Measurements from ENCODE around the gene PLEKHA7.

The PLEKHA7 gene

DNA sequence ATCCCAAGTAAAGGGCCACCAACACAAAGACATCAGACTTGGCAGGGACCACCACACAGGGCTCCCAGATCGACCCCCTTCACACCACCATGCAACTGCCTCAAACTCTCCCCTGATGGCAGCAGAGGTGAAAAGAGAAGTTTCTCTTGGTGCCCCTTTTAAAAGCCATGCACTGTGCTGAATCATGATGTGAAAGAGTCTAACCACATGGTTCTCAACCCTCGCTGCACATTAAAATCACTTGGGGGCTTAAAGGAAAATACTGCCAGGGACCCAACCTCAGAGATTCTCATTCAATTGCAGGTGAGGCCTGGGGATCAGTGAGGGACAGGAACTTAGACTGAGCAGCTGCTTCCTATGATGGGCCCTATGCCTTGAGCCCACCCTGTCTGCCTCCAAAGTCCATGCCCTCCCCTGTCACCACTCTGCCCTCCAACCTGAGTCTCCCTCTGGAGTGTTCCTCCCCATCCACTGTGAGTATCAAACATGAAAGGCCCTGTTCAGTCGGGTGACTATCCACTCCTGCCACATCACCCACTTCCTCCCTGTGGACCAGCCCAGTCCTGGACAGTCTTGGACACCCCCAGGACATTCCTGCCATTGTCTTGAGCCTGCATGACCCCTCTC, 40.8 kb downstream of the PLEKHA7 start:
- 71% methylated on average over 3 of the region's 3 CpGs for WGBS
- no peak for DNase-seq
- H3K14ac ChIP-seq (ENCODE audit: low read length in 2 of 2) = no peak overlapping the region

DNA sequence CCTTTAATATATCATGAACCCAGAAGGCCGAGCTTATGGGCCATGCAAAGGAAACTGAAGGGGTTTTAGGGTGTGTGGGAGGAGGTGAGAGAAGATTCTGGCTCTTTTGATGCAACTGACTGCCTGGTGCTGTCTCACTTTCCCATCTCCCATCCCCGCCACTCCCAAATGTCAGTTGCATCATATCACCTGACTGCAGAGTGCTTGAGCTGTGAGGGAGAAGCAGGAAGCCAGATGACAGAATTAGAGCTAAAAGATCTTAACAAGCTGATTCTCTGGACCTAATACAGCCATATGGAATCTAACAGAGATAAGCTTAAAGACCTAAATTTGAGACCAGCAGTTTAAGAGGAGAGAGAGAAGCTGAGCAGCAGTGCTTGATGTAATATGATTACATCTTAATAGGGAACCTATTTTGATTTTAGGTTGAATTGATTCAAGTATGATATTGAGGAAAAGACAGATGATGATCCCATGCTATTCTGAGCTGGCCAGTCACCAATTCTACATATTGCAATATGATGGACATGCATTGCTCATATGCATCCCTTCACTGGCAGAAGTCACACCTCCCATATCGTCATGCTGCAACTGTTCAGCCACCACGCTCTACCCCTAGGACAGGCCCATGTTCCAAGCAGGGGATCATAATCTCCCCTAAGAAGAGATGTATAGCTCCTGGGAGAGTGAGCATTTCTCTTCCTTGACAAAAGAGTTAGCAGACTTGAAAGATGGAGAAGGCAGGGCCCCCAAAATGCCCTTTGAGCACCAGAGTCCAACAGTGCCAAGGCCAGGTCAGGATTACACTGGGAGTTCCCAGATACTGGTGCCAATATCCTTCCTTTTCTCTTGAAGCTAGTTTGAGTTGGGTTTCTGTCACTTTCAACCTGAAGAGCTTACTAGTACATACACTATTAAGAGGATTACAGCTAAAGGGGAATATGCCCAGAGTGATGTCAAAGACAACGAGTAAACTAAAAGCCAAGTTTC, 44.9 kb downstream of the PLEKHA7 start:
- Histone ChIP-seq H4K91ac (ENCODE audit: low read length) (no peak overlapping the region), H2AK5ac (ENCODE audit: low read length, severe bottlenecking) (no peak overlapping the region), H3K4me2 (ENCODE audit: low read length, poor library complexity, severe bottlenecking) (no peak overlapping the region), H3K4ac (ENCODE audit: low read depth in 1 of 2, low read length in 2 of 2) (no peak overlapping the region), H3K14ac (ENCODE audit: low read length in 2 of 2) (no peak overlapping the region), H3K4me3 (ENCODE audit: insufficient read depth in 1 of 2, low read depth in 1 of 2, low read length in 2 of 2) (no peak overlapping the region), H4K8ac (ENCODE audit: low read length) (no peak overlapping the region), H3K18ac (ENCODE audit: low read depth in 1 of 2, low read length in 2 of 2) (no peak overlapping the region), H3K36me3 (ENCODE audit: control insufficient read depth in 1 of 2, insufficient read depth in 2 of 2, low read depth in 1 of 2, low read length in 2 of 2) (no peaks in the 10 kb centered on the region), H3K27me3 (ENCODE audit: control insufficient read depth in 1 of 2, insufficient read depth in 1 of 2, low read length in 2 of 2) (peaks cover 0 to 3% of the 10 kb centered on the region in 2 experiments), H3K23ac (ENCODE audit: low read length in 2 of 2) (no peak overlapping the region), H2BK15ac (ENCODE audit: low read depth, poor library complexity, severe bottlenecking) (no peak overlapping the region), H2BK12ac (ENCODE audit: low read length in 2 of 2) (no peak overlapping the region), H3K4me1 (ENCODE audit: control insufficient read depth, insufficient read depth, low read depth, low read length) (peaks cover 19% of the 10 kb centered on the region), H2BK120ac (ENCODE audit: low read depth, low read length) (no peak overlapping the region), H3K9me3 (ENCODE audit: control insufficient read depth, low read length) (no peaks in the 10 kb centered on the region), H2AFZ (ENCODE audit: low read depth, low read length) (no peak overlapping the region), H3K79me1 (replicated peaks; ENCODE audit: low read length, poor library complexity, severe bottlenecking) (peaks cover 3% of the 10 kb centered on the region), H2BK5ac (ENCODE audit: low read depth, low read length, poor library complexity, severe bottlenecking) (no peak overlapping the region), H3K27ac (ENCODE audit: low read length, poor library complexity, severe bottlenecking) (no peak overlapping the region), H3K9ac (ENCODE audit: low read length) (no peak overlapping the region)
- 58% methylated on average over 4 of the region's 5 CpGs for WGBS
- no peak for DNase-seq

More for the DNA sequence above, 40.8 kb downstream of the PLEKHA7 start:
- Histone ChIP-seq H3K18ac (ENCODE audit: low read depth in 1 of 2, low read length in 2 of 2) (no peak overlapping the region), H3K4me3 (ENCODE audit: insufficient read depth in 1 of 2, low read depth in 1 of 2, low read length in 2 of 2) (no peak overlapping the region), H3K4ac (ENCODE audit: low read depth in 1 of 2, low read length in 2 of 2) (no peak overlapping the region), H3K36me3 (ENCODE audit: control insufficient read depth in 1 of 2, insufficient read depth in 2 of 2, low read depth in 1 of 2, low read length in 2 of 2) (no peaks in the 10 kb centered on the region), H4K91ac (ENCODE audit: low read length) (no peak overlapping the region), H4K8ac (ENCODE audit: low read length) (no peak overlapping the region), H2BK120ac (ENCODE audit: low read depth, low read length) (no peak overlapping the region), H3K4me2 (ENCODE audit: low read length, poor library complexity, severe bottlenecking) (no peak overlapping the region), H2AFZ (ENCODE audit: low read depth, low read length) (no peak overlapping the region), H2BK12ac (ENCODE audit: low read length in 2 of 2) (no peak overlapping the region), H3K79me1 (replicated peaks; ENCODE audit: low read length, poor library complexity, severe bottlenecking) (peaks cover 5% of the 10 kb centered on the region), H3K4me1 (ENCODE audit: control insufficient read depth, insufficient read depth, low read depth, low read length) (no peaks in the 10 kb centered on the region), H2BK15ac (ENCODE audit: low read depth, poor library complexity, severe bottlenecking) (no peak overlapping the region), H3K9ac (ENCODE audit: low read length) (no peak overlapping the region), H2AK5ac (ENCODE audit: low read length, severe bottlenecking) (peak overlapping the region; percentile 44), H3K23ac (ENCODE audit: low read length in 2 of 2) (no peak overlapping the region), H3K27me3 (ENCODE audit: control insufficient read depth in 1 of 2, insufficient read depth in 1 of 2, low read length in 2 of 2) (peaks cover 0 to 23% of the 10 kb centered on the region in 2 experiments), H3K27ac (ENCODE audit: low read length, poor library complexity, severe bottlenecking) (no peak overlapping the region), H2BK5ac (ENCODE audit: low read depth, low read length, poor library complexity, severe bottlenecking) (no peak overlapping the region), H3K9me3 (ENCODE audit: control insufficient read depth, low read length) (no peaks in the 10 kb centered on the region)

DNA sequence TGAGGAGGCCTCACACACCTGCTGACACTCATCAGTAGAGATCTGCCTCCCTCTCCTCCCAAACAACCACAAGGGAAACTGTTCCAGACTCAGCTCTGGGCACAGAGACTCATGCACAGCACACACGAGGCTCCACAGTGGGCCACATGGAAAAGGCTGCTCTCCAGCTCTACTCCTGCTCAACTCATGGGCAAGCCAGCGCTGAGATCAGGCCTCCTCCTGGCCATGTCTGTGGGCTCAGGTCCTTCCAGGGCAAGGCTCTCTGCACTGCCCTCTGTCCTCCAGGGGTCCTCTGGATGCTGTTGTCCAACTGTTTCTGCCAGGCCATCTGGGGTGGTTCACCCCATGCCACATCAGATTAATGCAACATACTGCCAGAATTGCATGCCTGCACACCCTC, 46.0 kb downstream of the PLEKHA7 start:
- H3K79me1 ChIP-seq (replicated peaks; ENCODE audit: low read length, poor library complexity, severe bottlenecking) = peaks cover 6% of the 10 kb centered on the region
- H3K27me3 ChIP-seq (ENCODE audit: control insufficient read depth in 1 of 2, insufficient read depth in 1 of 2, low read length in 2 of 2) = peaks cover 0 to 3% of the 10 kb centered on the region in 2 experiments
- H3K9ac ChIP-seq (ENCODE audit: low read length) = no peak overlapping the region
- no peak for DNase-seq
- H3K14ac ChIP-seq (ENCODE audit: low read length in 2 of 2) = no peak overlapping the region
- H3K27ac ChIP-seq (ENCODE audit: low read length, poor library complexity, severe bottlenecking) = no peak overlapping the region
- H3K18ac ChIP-seq (ENCODE audit: low read depth in 1 of 2, low read length in 2 of 2) = no peak overlapping the region
- no peaks in the 10 kb centered on the region for H3K9me3 ChIP-seq (ENCODE audit: control insufficient read depth, low read length)
- no peak overlapping the region for H3K4me3 ChIP-seq (ENCODE audit: insufficient read depth in 1 of 2, low read depth in 1 of 2, low read length in 2 of 2)
- H3K36me3 ChIP-seq (ENCODE audit: control insufficient read depth in 1 of 2, insufficient read depth in 2 of 2, low read depth in 1 of 2, low read length in 2 of 2) = no peaks in the 10 kb centered on the region
- no peak overlapping the region for H2AK5ac ChIP-seq (ENCODE audit: low read length, severe bottlenecking)
- no peak overlapping the region for H3K23ac ChIP-seq (ENCODE audit: low read length in 2 of 2)
- no peak overlapping the region for H4K8ac ChIP-seq (ENCODE audit: low read length)
- H3K4ac ChIP-seq (ENCODE audit: low read depth in 1 of 2, low read length in 2 of 2) = no peak overlapping the region
- no peak overlapping the region for H3K4me2 ChIP-seq (ENCODE audit: low read length, poor library complexity, severe bottlenecking)
- no peak overlapping the region for H4K91ac ChIP-seq (ENCODE audit: low read length)
- no peak overlapping the region for H2BK120ac ChIP-seq (ENCODE audit: low read depth, low read length)
- no peak overlapping the region for H2BK15ac ChIP-seq (ENCODE audit: low read depth, poor library complexity, severe bottlenecking)
- no peak overlapping the region for H2BK12ac ChIP-seq (ENCODE audit: low read length in 2 of 2)
- no peak overlapping the region for H2BK5ac ChIP-seq (ENCODE audit: low read depth, low read length, poor library complexity, severe bottlenecking)
- H2AFZ ChIP-seq (ENCODE audit: low read depth, low read length) = no peak overlapping the region
- 72% methylated on average over 2 of the region's 2 CpGs for WGBS
- H3K4me1 ChIP-seq (ENCODE audit: control insufficient read depth, insufficient read depth, low read depth, low read length) = peaks cover 19% of the 10 kb centered on the region
